H1 (cell line): Measurements from ENCODE around the gene CTSK. TPM values are rescaled to one million over a fixed set of nuclear protein-coding genes. Genes with fewer than 3 reads are reported as not detected.
"Not testable (repeated sequence)": the region's sequence is repeated elsewhere in the genome, so short reads cannot be mapped to it uniquely, and the experiment has no call there.

Source experiments
- CTCF ChIA-PET: fragments of 300-600 bp; sonication (Branson Sonifier 250); formaldehyde crosslinking; loops from one replicate; lab custom pipeline; 2021; ENCODE audit not compliant: partially characterized antibody; lab: Charles Lee
- POLR2A ChIA-PET: fragments of 300-600 bp; sonication (Branson Sonifier 250); formaldehyde crosslinking; loops from one replicate; lab custom pipeline; 2021; ENCODE audit warnings: inconsistent platforms; ENCODE audit not compliant: partially characterized antibody; lab: Charles Lee
- DNase-seq, 2 experiments: peaks; one replicate each; pipeline versions ENCODE4 v3.0.0 to v3.0.0-alpha.2; 2010 to 2022; ENCODE audit warnings: low spot score in 2 of 2, low read depth in 1 of 2, mixed read lengths in 1 of 2
- FAIRE-seq: peaks from 2 replicates; lab custom pipeline; 2011; peaks lifted over from hg19 to GRCh38; lab: Jason Lieb, UNC
- H2AFZ ChIP-seq: 2 replicates; pipeline ENCODE4 v1.8.1; 2012; ENCODE audit warnings: low read length, inconsistent platforms
- H2AK5ac ChIP-seq: 2 replicates; pipeline ENCODE4 v1.6.1; 2013; ENCODE audit warnings: low read depth, low read length
- H2BK120ac ChIP-seq: replicated peaks from 2 replicates; pipeline ENCODE3; 2013; ENCODE audit warnings: low read depth, low read length, inconsistent platforms
- H2BK12ac ChIP-seq: 2 replicates; pipeline ENCODE4 v1.6.1; 2013; ENCODE audit warnings: low read depth, low read length
- H2BK15ac ChIP-seq: 2 replicates; pipeline ENCODE4 v1.6.1; 2013; ENCODE audit warnings: low read length
- H2BK20ac ChIP-seq: 2 replicates; pipeline ENCODE4 v1.6.1; 2013; ENCODE audit warnings: low read length
- H2BK5ac ChIP-seq: 2 replicates; pipeline ENCODE4 v1.6.1; 2013; ENCODE audit warnings: low read depth, low read length
- H3K14ac ChIP-seq: 2 replicates; pipeline ENCODE4 v1.6.1; 2013; ENCODE audit warnings: inconsistent platforms; ENCODE audit not compliant: insufficient read length
- H3K18ac ChIP-seq: 2 replicates; pipeline ENCODE4 v1.6.1; 2013; ENCODE audit warnings: low read length; ENCODE audit errors: extremely low read depth
- H3K23ac ChIP-seq: 2 replicates; pipeline ENCODE4 v1.6.1; 2013; ENCODE audit warnings: inconsistent platforms; ENCODE audit not compliant: insufficient read length
- H3K23me2 ChIP-seq: 2 replicates; pipeline ENCODE4 v1.6.1; 2013; ENCODE audit warnings: low read depth, low read length
- H3K27ac ChIP-seq: 2 replicates; pipeline ENCODE4 v1.6.1; 2011; ENCODE audit warnings: low read depth, low read length, inconsistent platforms
- H3K27me3 ChIP-seq, 4 experiments: replicated peaks in 1 of 4; 1 replicate in 1 of 4; 2 replicates in 3 of 4; pipeline versions ENCODE4 v1.6.1 to v1.8.1; 2011 to 2013; ENCODE audit warnings: low read length in 3 of 4, mild to moderate bottlenecking in 3 of 4, inconsistent platforms in 2 of 4, mixed read lengths in 2 of 4, moderate library complexity in 1 of 4; ENCODE audit not compliant: control insufficient read depth in 3 of 4, insufficient read depth in 3 of 4; ENCODE audit errors: extremely low read depth in 1 of 4
- H3K36me3 ChIP-seq, 4 experiments: 2 replicates each; pipeline versions ENCODE4 v1.6.1 to v1.8.1; 2011 to 2013; ENCODE audit warnings: mild to moderate bottlenecking in 4 of 4, low read length in 3 of 4, moderate library complexity in 2 of 4, control low read depth in 1 of 4, inconsistent platforms in 1 of 4; ENCODE audit not compliant: insufficient read depth in 4 of 4, control insufficient read depth in 2 of 4
- H3K4ac ChIP-seq: replicated peaks from 2 replicates; pipeline ENCODE3; 2013; ENCODE audit warnings: low read length, low read depth, mixed read lengths, inconsistent platforms; ENCODE audit not compliant: insufficient read length
- H3K4me1 ChIP-seq, 4 experiments: replicated peaks in 1 of 4; 1 replicate in 1 of 4; 2 replicates in 3 of 4; pipeline versions ENCODE4 v1.6.1 to v1.8.1; 2011 to 2013; ENCODE audit warnings: low read length in 3 of 4, inconsistent platforms in 2 of 4, mixed read lengths in 1 of 4; ENCODE audit not compliant: insufficient read depth in 4 of 4, control insufficient read depth in 3 of 4
- H3K4me2 ChIP-seq, 2 experiments: 2 replicates each; pipeline versions ENCODE4 v1.6.1 to v1.8.1; 2011 to 2013; ENCODE audit warnings: low read depth in 2 of 2, low read length in 2 of 2, control low read depth in 1 of 2, inconsistent platforms in 1 of 2, mild to moderate bottlenecking in 1 of 2; ENCODE audit not compliant: insufficient read depth in 1 of 2
- H3K4me3 ChIP-seq, 4 experiments: fragments of 200-600, 300-600 bp in 1 of 4; sonication (generic), shearing (Covaris generic), sonication (Bioruptor Twin) in 1 of 4; 2 replicates each; pipeline versions ENCODE4 v1.5.1 to v1.8.1; 2011 to 2016; ENCODE audit warnings: low read length in 4 of 4, low read depth in 3 of 4, control low read depth in 2 of 4, inconsistent platforms in 2 of 4, mild to moderate bottlenecking in 2 of 4, mixed read lengths in 1 of 4, moderate library complexity in 1 of 4; ENCODE audit not compliant: insufficient read depth in 2 of 4; ENCODE audit errors: extremely low read depth in 1 of 4
- H3K56ac ChIP-seq: replicated peaks from 2 replicates; pipeline ENCODE3; 2013; ENCODE audit warnings: low read depth, mild to moderate bottlenecking, mixed read lengths, low read length, inconsistent platforms; ENCODE audit not compliant: insufficient read length
- H3K79me1 ChIP-seq: 2 replicates; pipeline ENCODE4 v1.6.1; 2013; ENCODE audit warnings: low read depth, low read length, control low read depth
- H3K79me2 ChIP-seq, 2 experiments: 2 replicates each; pipeline versions ENCODE4 v1.6.1 to v1.8.1; 2012 to 2013; ENCODE audit warnings: low read length in 2 of 2, mild to moderate bottlenecking in 2 of 2, inconsistent platforms in 1 of 2; ENCODE audit not compliant: insufficient read depth in 2 of 2, control insufficient read depth in 1 of 2
- H3K9ac ChIP-seq, 4 experiments: replicated peaks in 1 of 4; 1 replicate in 1 of 4; 2 replicates in 3 of 4; pipeline versions ENCODE4 v1.6.1 to v1.8.1; 2011 to 2013; ENCODE audit warnings: low read depth in 3 of 4, low read length in 3 of 4, control low read depth in 2 of 4, mild to moderate bottlenecking in 2 of 4, moderate library complexity in 2 of 4, inconsistent platforms in 1 of 4; ENCODE audit errors: extremely low read depth in 1 of 4
- H3K9me3 ChIP-seq, 2 experiments: 2 replicates each; pipeline versions ENCODE4 v1.6.1 to v1.8.1; 2012 to 2013; ENCODE audit warnings: mild to moderate bottlenecking in 2 of 2, moderate library complexity in 2 of 2, control low read depth in 1 of 2, inconsistent platforms in 1 of 2, low read depth in 1 of 2, low read length in 1 of 2, mixed read lengths in 1 of 2; ENCODE audit not compliant: insufficient read depth in 2 of 2
- H4K20me1 ChIP-seq, 2 experiments: replicated peaks in 1 of 2; 2 replicates each; pipeline versions ENCODE3 to v1.8.1; 2011 to 2013; ENCODE audit warnings: inconsistent platforms in 2 of 2, low read length in 2 of 2, mild to moderate bottlenecking in 1 of 2; ENCODE audit not compliant: insufficient read depth in 2 of 2, control insufficient read depth in 1 of 2
- H4K5ac ChIP-seq: 2 replicates; pipeline ENCODE4 v1.6.1; 2013; ENCODE audit warnings: low read length, low read depth, mixed read lengths, inconsistent platforms; ENCODE audit not compliant: insufficient read length
- H4K8ac ChIP-seq: 2 replicates; pipeline ENCODE4 v1.8.0; 2013; ENCODE audit warnings: mild to moderate bottlenecking, moderate library complexity, low read length, inconsistent platforms; ENCODE audit not compliant: insufficient read depth; ENCODE audit errors: extremely low read depth
- H4K91ac ChIP-seq: replicated peaks from 2 replicates; pipeline ENCODE3; 2013; ENCODE audit warnings: low read length, mixed read lengths, inconsistent platforms; ENCODE audit not compliant: insufficient read length
- WGBS, 2 experiments: shearing (Covaris generic) in 1 of 2; methylation state at CpG; one replicate each; pipeline versions ENCODE4 v1.1.6 to v1.1.7; 2013 to 2015; ENCODE audit warnings: low lambda C conversion rate in 2 of 2, mixed read lengths in 2 of 2, inconsistent platforms in 1 of 2, low coverage in 1 of 2, missing lambda C conversion rate in 1 of 2; ENCODE audit not compliant: insufficient replicate concordance in 2 of 2, insufficient coverage in 1 of 2, insufficient read length in 1 of 2; ENCODE audit errors: extremely low coverage in 1 of 2, missing lambda C conversion rate in 1 of 2; 5-methylcytosine and 5-hydroxymethylcytosine counted together
- polyA plus RNA-seq, 7 experiments: library from polyadenylated mRNA; depleted of rRNA in 3 of 7; stranded (reverse) in 5 of 7; unstranded in 2 of 7; fragments of >200 nt in 5 of 7; fragments of 200-250 nt in 2 of 7; gene quantifications; 1 replicate in 5 of 7; 2 replicates in 1 of 7; 4 replicates in 1 of 7; pipeline versions ENCODE4 v1.2.1 to v1.2.3, GENCODE V29; 2011 to 2013; ENCODE audit warnings: missing spikeins in 2 of 7, mixed read lengths in 2 of 7
- total RNA-seq: library from RNA; stranded (reverse); fragmentation: NEBNext Ultra II Directional; extraction: Animal tissue kit (Norgen Biotek cat#: 25700); gene quantifications from 2 replicates; pipeline ENCODE4 v1.2.1, GENCODE V29; 2021

CTSK gene
- total and polyA plus RNA-seq, 2 of the 8 experiments (the other 6 are each of a cell fraction or from before 2014, with no cell fraction given), result 2.7 to 4.2 TPM

DNA sequence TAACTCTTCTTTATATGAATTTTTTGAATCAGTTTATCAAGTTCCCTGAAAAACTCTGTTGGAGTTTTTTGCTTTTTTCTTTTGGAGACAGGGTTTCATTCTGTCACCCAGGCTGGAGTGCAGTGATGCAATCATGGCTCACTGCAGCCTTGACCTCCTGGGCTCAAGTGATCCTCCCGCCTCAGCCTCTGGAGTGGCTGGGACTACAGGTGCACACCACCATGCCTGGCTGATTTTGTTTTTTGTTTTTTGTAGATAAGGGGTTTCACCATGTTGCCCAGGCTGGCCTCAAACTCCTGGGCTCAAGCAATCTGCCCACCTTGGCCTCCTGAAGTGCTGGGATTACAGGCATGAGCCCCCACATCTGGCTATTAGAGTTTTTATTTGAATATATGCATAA, 40.4 kb downstream of the CTSK start:
- H4K8ac ChIP-seq, FAIRE-seq, H3K79me1 ChIP-seq, H3K36me3 ChIP-seq, H3K9me3 ChIP-seq, H3K9ac ChIP-seq, H3K27me3 ChIP-seq, H2BK12ac ChIP-seq, H3K23me2 ChIP-seq, H3K27ac ChIP-seq, DNase-seq, H3K4me3 ChIP-seq, H2BK5ac ChIP-seq, H2BK20ac ChIP-seq, H4K5ac ChIP-seq, H2AFZ ChIP-seq, H2BK15ac ChIP-seq, H4K20me1 ChIP-seq, H3K4me2 ChIP-seq, H4K91ac ChIP-seq, POLR2A ChIA-PET, CTCF ChIA-PET, H3K56ac ChIP-seq, H2AK5ac ChIP-seq, H3K4me1 ChIP-seq, H2BK120ac ChIP-seq, H3K4ac ChIP-seq, H3K23ac ChIP-seq, H3K18ac ChIP-seq, H3K14ac ChIP-seq, H3K79me2 ChIP-seq: not testable (repeated sequence)
- 50% methylated on average over 1 of the region's 1 CpG; no CpG with 5 or more reads in 1 of the 2 experiments for WGBS, 2 experiments

DNA sequence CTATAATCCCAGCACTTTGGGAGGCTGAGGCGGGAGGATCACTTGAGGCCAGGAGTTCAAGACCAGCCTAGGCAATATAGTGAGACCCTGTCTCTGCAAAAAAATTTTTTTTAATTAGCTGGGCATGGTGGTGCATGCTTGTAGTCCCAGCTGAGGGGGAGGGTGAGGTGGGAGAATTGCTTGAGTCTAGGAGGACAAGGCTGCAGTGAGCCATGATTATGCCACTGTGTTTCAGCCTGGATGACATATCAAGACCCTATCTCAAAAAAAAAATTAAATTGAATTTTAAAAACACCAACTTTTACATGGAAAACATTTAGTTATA, 42.1 kb downstream of the CTSK start:
- not testable (repeated sequence) for H2BK120ac ChIP-seq, H3K4me3 ChIP-seq, H3K4me2 ChIP-seq, FAIRE-seq, H4K20me1 ChIP-seq, H4K5ac ChIP-seq, H4K8ac ChIP-seq, H2BK5ac ChIP-seq, H2BK15ac ChIP-seq, H3K4ac ChIP-seq, H3K9ac ChIP-seq, H3K9me3 ChIP-seq, H4K91ac ChIP-seq, H3K18ac ChIP-seq, H3K36me3 ChIP-seq, H3K23me2 ChIP-seq, DNase-seq, H2BK20ac ChIP-seq, H3K79me1 ChIP-seq, H3K79me2 ChIP-seq, H3K27me3 ChIP-seq, H3K14ac ChIP-seq, H3K56ac ChIP-seq, H2BK12ac ChIP-seq, H3K23ac ChIP-seq, H2AK5ac ChIP-seq, H3K27ac ChIP-seq, H2AFZ ChIP-seq, H3K4me1 ChIP-seq
- 77% methylated on average over 1 of the region's 1 CpG; no CpG with 5 or more reads in 1 of the 2 experiments for WGBS, 2 experiments
- CTCF ChIA-PET, result interaction anchor here (0.8 to 1.7 kb wide), 2 partner anchors 48 to 186 kb away, joined by 4 to 5 read pairs; no protein-coding TSS in a partner anchor
- POLR2A ChIA-PET, result interaction anchor here (0.6 to 1.0 kb wide), 2 partner anchors 9 to 510 kb away, joined by 3 to 6 read pairs; no protein-coding TSS in a partner anchor
